Measurements from ENCODE around the gene MGAT3.
"Not testable (repeated sequence)": the region's sequence is repeated elsewhere in the genome, so short reads cannot be mapped to it uniquely, and the experiment has no call there.

Gene MGAT3, protein sequence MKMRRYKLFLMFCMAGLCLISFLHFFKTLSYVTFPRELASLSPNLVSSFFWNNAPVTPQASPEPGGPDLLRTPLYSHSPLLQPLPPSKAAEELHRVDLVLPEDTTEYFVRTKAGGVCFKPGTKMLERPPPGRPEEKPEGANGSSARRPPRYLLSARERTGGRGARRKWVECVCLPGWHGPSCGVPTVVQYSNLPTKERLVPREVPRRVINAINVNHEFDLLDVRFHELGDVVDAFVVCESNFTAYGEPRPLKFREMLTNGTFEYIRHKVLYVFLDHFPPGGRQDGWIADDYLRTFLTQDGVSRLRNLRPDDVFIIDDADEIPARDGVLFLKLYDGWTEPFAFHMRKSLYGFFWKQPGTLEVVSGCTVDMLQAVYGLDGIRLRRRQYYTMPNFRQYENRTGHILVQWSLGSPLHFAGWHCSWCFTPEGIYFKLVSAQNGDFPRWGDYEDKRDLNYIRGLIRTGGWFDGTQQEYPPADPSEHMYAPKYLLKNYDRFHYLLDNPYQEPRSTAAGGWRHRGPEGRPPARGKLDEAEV

GRCh38 chr22:39456522-39457197 is at the start of gene MGAT3:
MGAT3 (plus strand) TSS chr22:39457012; CDS start chr22:39487348, 30,336 bp downstream.
- DNase-seq (ENCODE audit: low spot score), result no peak

DNA sequence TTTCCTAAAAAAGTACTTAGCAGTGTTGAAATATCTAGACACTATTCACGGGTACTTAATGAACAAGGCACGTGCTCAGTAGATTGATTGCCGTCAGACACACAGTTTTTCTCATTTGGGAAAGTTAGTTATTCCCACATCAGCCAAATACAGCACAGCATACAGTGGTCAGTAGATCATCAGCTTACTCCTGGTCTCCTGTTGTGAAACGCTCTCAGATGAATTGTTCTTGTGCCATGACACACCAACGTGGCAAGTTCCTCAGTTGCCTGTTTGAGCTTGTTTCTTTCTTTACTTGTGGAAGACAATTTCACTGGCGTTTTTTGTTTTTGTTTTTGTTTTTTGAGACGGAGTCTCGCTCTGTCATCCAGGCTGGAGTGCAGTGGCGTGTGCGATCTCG is 48.6 kb upstream of the MGAT3 start:
- no peak for DNase-seq (ENCODE audit: low spot score)

- DNase-seq (ENCODE audit: low spot score), result no peak
These were observed 48.0 kb upstream of the MGAT3 start for GRCh38 chr22:39408807-39409206.

GRCh38 chr22:39409516-39410029 is 47.2 kb upstream of the MGAT3 start:
- DNase-seq (ENCODE audit: low spot score), result no peak

GRCh38 chr22:39410264-39410663 is 46.5 kb upstream of the MGAT3 start:
- no peak for DNase-seq (ENCODE audit: low spot score)

- DNase-seq (ENCODE audit: low spot score), result not testable (repeated sequence)
These were observed 44.9 kb upstream of the MGAT3 start for GRCh38 chr22:39411828-39412365.

DNA sequence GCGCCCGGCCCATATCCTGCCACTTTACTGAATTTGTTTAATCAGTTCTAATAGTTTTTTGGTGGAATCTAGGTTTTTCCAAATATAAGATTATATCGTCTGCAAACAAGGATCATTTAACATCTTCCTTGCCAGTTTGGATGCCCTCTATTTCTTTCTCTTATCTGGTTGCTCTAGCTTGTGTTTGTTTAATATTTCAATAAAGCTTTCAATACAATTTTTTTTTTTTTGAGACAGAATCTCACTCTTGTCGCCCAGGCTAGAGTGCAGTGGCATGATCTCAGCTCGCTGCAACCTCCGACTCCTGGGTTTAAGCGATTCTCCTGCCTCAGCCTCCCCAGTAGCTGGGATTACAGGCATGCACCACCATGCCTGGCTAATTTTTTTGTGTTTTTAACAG is 43.6 kb upstream of the MGAT3 start:
- not testable (repeated sequence) for DNase-seq (ENCODE audit: low spot score)

DNA sequence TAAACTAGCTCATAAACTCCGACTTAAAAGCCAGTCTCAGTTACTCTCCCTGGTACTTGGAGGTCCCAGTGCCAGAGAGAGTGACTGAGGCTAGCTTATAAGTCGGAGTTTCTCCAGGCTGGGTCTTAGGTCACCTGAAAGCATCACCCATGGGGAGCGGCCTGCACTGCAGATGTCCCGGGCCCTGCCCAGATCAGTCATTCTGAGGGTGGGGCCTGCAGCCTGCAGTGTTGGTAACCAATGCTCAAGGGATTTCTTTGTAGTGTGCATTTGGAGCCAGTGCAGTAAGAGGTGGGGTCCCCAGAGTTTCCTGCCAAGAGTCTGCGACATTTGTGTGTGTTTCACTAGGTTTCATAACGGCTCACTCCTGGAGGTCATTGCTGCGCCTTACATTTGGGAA is 42.4 kb upstream of the MGAT3 start:
- no peak for DNase-seq (ENCODE audit: low spot score)

- no peak for DNase-seq (ENCODE audit: low spot score)
These were observed 41.9 kb upstream of the MGAT3 start for GRCh38 chr22:39414886-39415285.

DNA sequence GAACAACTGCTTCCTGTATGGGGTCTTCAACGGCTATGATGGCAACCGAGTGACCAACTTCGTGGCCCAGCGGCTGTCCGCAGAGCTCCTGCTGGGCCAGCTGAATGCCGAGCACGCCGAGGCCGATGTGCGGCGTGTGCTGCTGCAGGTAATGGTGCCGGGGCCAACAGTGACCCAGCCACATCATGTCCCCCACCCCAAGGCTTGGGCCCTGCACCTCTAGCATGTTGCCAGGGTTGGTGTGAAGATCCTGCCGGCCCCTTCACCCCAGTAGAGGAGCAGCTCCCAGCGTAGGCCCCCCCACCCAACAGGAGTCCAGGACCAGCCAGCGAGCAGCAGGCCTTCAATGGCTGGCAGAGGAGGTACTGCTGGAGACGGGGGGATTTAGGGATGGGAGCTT is 41.3 kb upstream of the MGAT3 start:
- DNase-seq (ENCODE audit: low spot score), result no peak

DNA sequence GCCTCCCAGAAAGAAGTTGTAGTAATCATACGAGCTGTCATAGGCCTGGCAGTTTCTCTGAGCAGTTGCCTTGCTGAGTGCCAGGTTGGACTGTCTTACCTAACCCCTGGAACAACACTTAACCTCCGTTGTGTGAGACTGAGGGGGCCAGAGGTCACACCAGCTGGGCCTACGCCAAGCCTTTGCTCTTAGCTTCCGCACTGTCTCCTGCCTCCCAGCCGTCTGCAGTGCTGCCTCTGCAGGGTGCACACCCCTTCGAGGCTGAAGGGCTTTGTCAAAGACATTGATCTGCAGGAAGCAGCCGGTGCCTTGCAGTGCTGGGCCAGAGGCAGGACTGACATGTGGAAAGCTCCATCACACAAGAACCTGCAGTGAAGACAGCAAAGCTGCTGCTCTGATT is 40.5 kb upstream of the MGAT3 start:
- no peak for DNase-seq (ENCODE audit: low spot score)

DNA sequence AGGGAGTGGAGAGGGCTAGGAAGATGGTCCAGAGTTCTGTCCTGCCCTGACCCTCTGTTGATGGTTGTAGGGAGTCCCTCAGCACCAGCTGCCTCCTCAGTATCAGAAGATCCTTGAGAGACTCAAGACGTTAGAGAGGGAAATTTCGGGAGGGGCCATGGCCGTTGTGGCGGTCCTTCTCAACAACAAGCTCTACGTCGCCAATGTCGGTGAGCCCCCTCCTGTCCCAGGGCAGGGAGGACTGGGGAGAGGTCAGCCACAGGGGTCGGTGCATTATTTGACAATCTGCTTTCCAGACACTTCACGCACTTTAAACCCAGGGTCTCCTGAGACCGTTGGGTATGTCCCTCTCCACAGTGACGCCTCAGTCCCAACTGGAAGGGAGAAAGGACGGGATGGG is 39.2 kb upstream of the MGAT3 start:
- DNase-seq (ENCODE audit: low spot score), result no peak

GRCh38 chr22:39418696-39419095 is 38.1 kb upstream of the MGAT3 start:
- DNase-seq (ENCODE audit: low spot score), result no peak

GRCh38 chr22:39419096-39419495 is 37.7 kb upstream of the MGAT3 start:
- no peak for DNase-seq (ENCODE audit: low spot score)

GRCh38 chr22:39419911-39420310 is 36.9 kb upstream of the MGAT3 start:
- DNase-seq (ENCODE audit: low spot score), result no peak

GRCh38 chr22:39421691-39422090 is 35.1 kb upstream of the MGAT3 start:
- no peak for DNase-seq (ENCODE audit: low spot score)

DNA sequence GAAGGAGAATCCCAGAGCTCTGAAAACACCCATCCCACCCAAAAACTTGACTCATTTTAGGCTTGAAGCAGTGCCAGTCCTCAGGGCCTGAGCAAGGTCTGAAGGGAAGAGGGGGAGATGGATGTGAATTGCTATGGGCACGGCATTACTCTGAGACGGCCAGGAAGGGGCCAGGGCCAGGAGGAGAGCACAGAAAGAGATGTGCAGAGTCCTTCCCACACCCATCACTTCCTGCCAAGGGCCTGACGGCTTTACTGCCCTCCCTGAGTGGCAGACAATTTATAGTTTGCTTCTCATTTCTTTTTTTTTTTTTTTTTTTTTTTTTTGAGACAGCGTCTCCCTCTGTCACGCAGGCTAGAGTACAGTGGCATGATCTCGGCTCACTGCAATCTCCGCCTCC is 34.7 kb upstream of the MGAT3 start:
- DNase-seq (ENCODE audit: low spot score), result no peak

DNA sequence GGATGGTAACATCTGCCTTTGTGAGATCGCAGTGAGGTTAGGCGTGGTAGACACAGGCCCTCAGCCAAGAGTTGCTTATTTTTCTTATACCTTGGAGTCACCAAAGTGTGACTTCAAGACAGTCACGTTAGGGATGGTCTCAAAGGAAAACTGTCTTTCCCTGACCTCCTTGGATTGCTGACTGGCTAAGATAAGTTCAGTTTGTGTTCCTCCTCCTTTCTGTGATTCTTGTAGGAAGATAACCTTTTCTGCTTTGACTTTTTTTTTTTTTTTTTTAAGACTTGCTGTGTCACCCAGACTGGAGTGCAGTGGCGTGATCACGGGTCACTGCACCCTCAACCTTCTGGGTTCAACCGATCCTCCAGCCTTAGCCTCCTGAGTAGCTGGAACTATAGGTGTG is 34.1 kb upstream of the MGAT3 start:
- no peak for DNase-seq (ENCODE audit: low spot score)

DNA sequence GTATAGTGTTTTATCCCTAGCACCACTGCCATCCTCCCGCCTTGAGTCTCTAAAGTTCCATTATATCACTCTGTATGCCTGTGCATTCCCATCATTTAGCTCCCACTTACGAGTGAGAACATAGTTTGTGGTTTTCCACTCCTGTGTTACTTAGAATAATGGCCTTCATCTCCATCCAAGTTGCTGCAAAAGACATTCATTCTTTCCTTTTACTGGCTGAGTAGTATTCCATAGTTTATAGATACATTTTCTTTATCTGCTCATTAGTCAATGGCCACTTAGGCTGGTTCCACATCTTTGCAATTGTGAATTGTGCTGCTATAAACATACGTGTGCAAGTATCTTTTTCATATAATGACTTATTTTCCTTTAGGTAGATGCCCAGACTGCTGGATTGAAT is 32.8 kb upstream of the MGAT3 start:
- DNase-seq (ENCODE audit: low spot score), result no peak

GRCh38 chr22:39426380-39427043 is 30.3 kb upstream of the MGAT3 start:
- no peak for DNase-seq (ENCODE audit: low spot score)

DNA sequence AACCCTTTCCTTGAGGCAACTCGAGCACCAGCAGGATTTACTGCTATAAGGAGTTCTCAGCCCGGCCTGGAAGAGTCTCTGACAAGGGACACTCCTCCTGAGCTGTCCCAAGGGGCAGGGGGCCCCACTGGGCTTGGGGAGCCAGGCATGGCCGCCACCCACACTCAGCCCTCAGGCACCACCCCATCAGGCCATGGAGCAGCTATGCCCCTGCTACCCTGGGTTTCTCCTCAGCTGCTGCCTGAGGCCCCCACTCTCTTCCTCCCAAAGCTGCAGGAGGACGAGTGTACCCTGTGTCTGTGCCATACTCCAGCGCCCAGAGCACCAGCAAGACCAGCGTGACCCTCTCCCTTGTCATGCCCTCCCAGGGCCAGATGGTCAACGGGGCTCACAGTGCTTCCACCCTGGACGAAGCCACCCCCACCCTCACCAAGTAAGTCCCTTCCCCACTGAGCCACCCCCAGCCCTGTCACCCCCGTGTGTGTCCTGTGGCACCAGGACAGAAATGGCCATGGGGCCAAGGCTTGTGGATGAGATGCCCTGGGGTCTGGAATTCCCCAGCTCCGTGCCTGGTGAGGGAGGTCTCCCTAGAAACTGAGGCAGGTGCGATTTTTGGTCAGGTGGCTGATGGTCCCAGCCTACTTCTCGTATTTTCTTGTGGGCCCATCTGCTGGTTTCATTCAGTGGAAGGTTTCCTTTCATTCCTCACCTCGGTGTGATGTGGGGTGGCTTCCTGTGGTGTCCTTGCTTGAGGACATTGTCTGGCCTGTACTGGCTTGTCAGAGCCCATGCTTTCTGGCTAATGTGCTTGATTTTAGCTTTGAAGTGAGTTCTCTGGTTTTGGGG is 28.8 kb upstream of the MGAT3 start:
- no peak for DNase-seq (ENCODE audit: low spot score)

Measured in HuH-7.5 (cell line).